Fibroblast of pulmonary artery (primary cell): ENCODE measurements around the gene IMPDH1.

Experiments
- DNase-seq: peaks from one replicate; pipeline ENCODE4 v3.0.0-alpha.2; 2010; ENCODE audit warnings: low read depth
- H3K4me3 ChIP-seq: replicated peaks from 2 replicates; pipeline ENCODE4 v1.5.1; 2011; ENCODE audit warnings: low read depth, mild to moderate bottlenecking, control low read depth, low read length, moderate library complexity
- CTCF ChIP-seq: IDR thresholded peaks from 2 replicates; pipeline ENCODE4 v1.5.1; 2011; ENCODE audit warnings: mild to moderate bottlenecking, control low read depth, low read length, inconsistent platforms; ENCODE audit errors: missing control alignments

The IMPDH1 gene

GRCh38 chr7:128366986-128367385, 42.8 kb downstream of the IMPDH1 start:
- H3K4me3 ChIP-seq, result no peak overlapping the region
- no peak for TF ChIP-seq CTCF
- no peak for DNase-seq

- no peak for TF ChIP-seq CTCF
These were observed 43.5 kb downstream of the IMPDH1 start for GRCh38 chr7:128366300-128366699.

GRCh38 chr7:128365432-128365831, 44.4 kb downstream of the IMPDH1 start:
- DNase-seq, result no peak
- TF ChIP-seq CTCF, result no peak
- no peak overlapping the region for H3K4me3 ChIP-seq

More at GRCh38 chr7:128366300-128366699, 43.5 kb downstream of the IMPDH1 start:
- no peak for DNase-seq
- no peak overlapping the region for H3K4me3 ChIP-seq

- TF ChIP-seq CTCF, result no peak
- DNase-seq, result no peak
- no peak overlapping the region for H3K4me3 ChIP-seq
These were observed 45.5 kb downstream of the IMPDH1 start for GRCh38 chr7:128364166-128364870.

GRCh38 chr7:128363261-128363721, 46.5 kb downstream of the IMPDH1 start:
- no peak overlapping the region for H3K4me3 ChIP-seq
- no peak for DNase-seq
- TF ChIP-seq CTCF, result no peak

- DNase-seq, result no peak
- no peak overlapping the region for H3K4me3 ChIP-seq
- TF ChIP-seq CTCF, result no peak
These were observed 47.1 kb downstream of the IMPDH1 start for GRCh38 chr7:128362670-128363069.
